Right kidney (tissue), 1 donor: ENCODE measurements around the gene RNF4.

Experiments used
- DNase-seq: peaks from one replicate; pipeline ENCODE4 v3.0.0-alpha.2; 2016

Gene RNF4

DNA sequence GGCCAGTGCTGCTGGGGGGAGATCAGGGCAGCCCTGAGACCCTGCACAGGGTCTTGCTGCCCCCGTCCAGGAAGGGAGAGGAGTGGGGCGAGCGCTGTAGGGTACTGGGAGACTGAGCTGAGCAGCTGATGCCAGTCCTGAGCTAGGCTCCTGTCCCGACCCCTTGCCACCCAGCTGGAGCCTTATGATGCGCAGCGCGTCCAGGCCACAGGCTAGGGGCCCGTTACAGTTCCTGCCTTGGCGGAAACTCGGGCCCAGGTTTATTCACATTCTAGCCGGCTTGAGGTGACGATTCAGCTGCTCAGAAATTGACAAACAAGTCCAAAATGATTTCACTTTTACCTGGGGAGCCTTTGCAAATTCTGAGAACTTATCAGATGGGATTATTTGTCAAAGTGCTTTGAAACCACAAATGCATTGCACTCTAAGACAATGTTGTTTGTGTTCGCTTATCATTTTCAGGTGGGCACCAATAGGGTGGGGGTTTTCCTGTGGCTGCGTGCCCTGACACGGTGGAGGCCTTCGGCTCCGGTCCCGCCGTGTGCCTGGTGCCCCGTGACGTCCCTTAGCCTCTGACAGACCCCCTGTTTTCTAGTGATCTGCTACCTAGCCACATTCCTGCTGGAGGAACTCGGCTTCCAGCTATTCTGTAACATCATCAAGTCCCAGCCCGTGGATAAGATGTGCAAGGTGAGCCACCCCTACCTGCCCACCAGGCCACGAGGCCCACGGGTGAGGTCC lies 31.3 kb upstream of the RNF4 start:
- no peak for DNase-seq

DNA sequence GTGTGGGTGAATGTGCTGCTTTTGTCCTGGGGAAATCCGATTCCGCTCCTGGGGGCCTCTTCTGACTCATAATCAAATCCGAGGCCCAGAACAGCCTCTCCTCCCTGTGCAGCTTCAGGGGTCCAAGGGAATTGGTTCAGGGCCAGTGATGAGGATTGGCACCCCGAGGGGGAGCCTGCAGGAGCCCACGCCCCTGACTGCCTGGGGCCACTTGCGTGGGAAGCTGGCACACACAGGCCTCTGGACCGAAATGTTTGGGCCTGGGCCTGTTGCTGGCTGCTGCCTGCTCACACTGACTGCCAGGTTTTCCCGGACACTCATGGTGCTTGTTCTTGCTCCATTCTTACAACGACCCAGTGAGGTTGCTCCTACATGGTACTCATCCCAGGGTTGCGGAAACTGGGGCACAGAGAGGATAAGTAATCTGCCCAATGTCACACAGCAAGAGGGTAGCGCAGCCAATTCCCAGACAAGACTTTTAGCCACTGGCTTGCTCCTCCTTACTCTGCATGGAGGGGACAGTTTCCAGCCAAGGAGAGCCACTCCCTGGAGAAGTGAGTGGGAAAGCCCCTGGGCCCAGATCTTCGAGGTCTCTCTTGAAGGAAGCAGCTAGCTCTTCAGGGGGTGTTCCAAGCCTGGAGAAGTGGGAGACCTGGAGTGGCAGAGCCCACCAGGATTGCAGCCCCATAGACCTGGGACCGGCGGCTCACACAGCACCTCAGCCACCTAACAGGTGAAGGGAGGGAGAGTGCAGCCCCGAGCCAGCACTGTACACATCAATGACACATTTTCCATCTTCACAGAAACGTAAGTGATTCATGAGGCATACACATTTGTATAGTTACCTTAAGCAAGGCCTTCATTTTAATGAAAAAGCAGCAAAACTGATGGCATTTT lies 29.8 kb upstream of the RNF4 start:
- no peak for DNase-seq

DNA sequence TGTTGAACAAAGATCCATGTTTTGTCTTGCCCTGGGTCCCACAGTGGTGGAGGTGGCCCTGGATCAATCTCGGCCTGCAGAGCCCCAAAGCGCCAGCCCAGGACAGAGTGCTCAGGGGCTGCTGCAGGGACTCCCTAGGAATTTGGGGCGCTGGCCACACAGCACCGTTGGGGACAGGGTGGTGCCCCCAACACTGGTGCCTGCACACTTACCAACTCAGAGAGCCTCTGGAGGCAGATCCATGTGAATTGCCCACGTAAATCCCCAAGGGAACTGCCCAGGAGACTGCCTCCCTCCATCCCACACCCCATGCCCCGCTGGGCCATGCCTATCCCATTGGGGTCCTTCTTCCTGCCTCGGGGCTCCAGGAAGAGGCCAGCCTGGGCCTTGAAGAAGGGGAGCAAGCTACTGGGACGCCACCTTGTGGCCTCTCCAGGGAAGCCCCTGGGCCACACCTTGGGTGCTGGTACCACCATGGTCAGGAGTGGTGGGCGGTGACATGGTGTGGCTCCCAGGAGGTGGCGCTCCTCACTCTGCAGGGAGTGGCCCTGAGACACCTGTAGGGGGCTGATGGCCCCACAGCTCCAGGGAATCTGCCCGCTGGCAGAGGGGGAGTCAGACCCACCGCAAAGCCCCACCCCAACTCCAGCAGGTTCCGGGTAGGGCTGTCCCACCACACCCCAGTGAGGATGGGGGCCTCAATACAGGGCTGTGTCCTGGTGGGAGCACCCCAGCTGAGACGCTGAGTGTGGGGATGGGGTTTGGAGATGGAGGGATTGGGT lies 27.3 kb upstream of the RNF4 start:
- DNase-seq: no peak

DNA sequence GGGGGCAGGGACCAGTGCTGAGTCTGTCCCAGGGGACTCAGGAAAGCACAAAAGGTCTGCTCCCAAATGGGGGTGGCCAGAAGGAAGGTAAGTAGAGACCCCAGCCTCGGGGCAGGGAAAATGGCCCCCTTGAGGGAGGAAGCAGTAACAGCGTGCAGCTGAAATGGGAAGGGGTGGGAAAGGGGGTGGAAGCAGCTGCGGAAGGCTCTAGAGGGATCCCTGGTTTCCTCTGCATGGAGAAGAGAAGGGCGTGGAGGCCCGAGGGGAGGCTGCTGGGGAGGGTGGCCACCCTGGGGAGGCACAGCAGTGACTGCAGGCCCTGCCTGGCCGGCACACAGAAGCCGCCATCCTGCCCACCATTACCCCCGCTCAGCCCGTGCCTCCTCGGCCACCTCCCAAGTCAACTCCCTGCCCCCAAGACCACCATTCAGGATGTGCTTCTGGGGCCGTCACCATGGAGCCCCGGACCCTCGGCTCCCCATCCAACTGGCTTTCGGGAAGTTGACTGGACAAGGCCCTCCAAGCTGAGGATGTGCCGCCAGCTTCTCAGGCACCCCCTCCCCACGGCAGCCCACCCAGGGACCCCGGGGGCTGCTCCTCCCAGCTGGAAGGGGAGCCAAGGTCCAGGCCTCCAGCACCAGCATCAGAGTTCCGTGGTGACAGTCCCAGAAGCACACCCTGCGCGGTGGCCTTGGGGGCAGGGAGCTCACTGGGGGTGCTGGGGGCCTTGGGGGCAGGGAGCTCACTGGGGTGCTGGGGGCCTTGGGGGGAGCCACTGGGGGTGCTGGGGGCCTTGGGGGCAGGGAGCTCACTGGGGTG lies 26.5 kb upstream of the RNF4 start:
- DNase-seq: no peak

GRCh38 chr4:2443061-2443730 lies 25.7 kb upstream of the RNF4 start:
- no peak for DNase-seq

GRCh38 chr4:2443956-2444740 lies 24.8 kb upstream of the RNF4 start:
- no peak for DNase-seq

DNA sequence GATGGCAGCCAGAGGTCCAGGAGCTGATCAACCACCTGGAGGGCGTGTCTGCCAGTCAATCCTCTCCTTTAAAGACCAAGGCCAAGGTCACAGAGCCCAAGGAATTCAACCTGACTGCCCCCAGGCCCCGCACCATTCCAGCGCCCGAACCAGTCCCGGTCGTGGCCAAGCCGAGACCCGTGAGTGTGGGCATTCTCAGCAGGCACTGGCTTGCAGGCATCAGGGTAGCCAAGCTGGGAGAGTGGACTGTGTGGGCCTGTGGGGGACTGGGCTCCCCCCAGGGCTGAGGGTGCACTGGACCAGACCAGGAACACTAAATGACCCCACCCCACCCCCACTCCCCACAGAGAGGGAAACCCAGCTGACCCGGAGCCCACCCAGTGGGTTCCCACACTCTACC lies 23.8 kb upstream of the RNF4 start:
- DNase-seq: no peak

DNA sequence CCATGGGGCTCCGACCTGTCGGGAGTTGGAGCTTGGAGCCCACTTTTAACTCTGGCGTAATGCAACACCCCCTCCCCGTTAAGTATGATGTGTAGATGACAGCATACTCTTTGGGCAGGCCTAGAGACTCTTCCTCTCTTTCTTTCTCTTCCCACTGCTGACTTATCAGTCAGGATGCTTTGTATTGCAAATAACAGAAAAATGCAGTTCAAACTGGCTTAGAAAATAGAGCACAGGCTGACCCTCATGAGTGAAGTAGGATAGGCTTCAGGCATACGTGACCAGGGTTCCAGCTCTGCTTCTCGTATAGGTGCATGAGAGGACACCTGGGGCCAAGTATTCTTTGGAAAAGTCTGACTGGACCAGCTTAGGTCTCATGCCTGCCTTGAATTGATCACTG lies 23.3 kb upstream of the RNF4 start:
- DNase-seq: no peak

DNA sequence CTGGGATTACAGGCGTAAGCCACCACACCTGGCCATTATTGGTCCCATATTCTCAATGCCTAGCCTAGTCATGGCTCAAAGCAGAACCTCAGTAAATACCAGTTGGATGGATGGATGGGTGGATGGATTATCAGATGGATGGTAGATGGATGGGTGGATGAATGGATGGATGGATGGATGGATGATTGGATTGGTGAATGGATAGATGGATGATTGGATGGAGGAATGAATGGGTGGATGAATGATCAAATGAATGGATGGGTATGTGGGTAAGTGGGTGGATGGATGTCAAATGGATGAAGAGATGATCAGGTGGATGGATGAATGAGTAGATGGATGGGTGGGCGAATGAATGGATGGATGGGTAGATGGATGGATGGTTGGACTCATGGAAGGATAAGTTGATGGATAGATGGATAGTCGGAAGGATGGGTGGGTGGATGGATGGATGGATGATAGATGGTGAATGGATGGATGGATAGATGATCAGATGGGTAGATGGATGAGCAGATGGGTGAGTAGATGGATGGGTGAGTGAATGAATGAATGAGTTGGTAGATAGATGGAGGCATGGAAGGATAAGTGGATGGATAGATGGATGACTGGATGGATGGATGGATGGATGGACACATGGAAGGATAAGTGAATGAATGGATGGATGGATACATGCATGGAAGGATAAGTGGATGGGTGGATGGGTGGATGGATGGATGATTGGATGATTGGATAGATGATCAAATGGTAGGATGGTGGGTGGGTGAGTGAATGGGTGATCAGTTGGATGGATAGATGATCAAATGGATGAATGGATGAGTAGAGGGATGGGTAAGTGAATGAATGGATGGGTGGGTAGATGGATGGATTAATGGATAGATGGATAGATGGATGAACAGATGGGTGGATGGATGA lies 22.0 kb upstream of the RNF4 start:
- no peak for DNase-seq

DNA sequence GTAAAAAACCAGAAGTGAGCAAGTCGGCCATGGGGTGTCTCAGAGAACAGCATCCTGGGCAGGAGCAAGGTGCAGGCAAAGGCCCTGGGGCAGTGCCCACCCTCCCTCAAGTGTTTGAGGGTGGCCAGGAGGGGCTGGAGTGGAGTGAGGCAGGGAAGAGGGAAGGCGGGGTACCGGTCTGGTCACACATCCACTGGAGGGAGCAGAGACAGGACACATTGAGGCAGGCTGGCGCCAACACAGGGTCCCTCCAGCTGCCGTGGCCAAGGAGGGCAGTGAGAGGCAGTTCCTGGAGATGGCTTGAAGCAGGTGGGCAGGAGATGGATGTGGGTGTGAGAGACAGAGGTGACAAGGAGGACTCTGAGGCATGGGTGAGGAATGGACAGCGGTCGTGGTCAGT lies 20.3 kb upstream of the RNF4 start:
- DNase-seq: no peak

GRCh38 chr4:2449051-2449450 lies 19.9 kb upstream of the RNF4 start:
- DNase-seq: no peak

DNA sequence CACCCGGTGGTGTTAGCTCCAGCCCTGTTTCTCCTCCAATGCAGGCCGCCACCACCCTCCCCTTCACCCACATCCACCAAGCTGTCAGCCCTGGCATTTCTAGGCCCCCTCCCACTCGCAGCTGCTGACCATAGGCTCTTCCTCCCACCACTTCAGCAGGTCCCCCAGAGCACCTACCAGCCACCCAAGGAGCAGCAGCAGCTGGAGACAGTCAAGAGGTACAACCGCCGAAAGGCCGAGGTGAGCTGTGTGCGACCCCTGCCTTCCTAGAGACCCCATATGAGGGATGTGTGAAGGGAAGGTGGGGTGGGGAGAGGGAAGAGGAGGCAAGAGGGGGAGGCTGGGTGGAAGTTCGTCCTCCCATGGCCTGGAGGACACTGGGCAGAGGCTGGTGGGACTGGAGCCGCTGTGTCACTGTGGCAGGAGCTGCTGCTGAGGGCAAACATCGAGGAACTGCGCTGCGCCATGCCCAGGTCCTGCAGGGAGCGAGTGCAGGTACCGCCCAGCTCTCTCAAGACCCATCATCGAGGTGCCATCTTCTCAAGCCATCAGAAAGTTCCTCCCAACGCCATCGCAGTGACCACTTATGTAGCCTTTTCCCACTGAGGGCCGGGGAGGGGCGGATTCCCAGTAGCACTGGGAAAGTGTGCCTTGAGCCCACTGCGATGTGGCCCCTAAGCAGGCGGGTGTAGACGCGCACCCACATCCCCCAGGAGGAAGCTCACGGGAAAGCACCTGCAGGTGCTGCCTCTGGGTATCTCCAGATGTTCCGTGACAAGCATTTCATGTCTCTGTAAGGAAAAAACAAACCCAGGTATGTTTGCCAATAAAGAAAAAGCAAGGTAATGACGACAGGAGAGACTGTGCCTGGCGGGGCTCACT lies 19.2 kb upstream of the RNF4 start:
- DNase-seq: no peak

DNA sequence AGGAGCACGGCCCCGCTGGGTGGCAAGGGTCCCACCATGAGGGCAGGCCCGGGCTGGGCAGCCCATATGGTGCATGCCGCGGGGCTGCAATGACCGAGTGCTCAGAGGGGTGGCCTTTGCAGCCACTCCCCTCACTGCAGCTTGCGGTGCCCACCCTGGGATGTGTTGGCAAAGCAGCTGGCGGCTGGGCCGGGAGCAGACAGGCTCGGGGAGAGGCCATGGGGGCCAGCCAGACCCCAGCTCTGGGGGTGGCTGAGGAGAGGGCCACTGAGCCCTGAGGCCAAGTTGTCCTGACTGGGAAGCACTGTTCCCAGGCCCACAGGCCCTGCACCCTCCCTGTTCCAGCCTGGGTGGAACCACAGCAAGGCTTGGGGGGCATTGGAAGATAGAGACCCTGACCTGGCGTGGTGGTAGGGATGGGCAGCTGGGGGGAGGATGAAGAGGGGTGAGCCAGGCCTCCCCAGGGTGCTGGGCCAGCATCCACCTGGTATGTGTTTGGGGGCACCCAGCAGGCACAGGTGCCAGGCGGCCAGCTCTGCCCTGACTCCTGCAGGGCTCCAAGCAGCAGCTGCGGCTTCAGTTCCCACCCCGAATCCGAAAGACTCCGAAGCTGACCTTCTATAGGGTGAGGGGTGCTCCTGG lies 18.4 kb upstream of the RNF4 start:
- DNase-seq: no peak

- DNase-seq: no peak
These were observed 17.8 kb upstream of the RNF4 start for GRCh38 chr4:2451036-2451520.

GRCh38 chr4:2451821-2452785 lies 16.8 kb upstream of the RNF4 start:
- DNase-seq: no peak

DNA sequence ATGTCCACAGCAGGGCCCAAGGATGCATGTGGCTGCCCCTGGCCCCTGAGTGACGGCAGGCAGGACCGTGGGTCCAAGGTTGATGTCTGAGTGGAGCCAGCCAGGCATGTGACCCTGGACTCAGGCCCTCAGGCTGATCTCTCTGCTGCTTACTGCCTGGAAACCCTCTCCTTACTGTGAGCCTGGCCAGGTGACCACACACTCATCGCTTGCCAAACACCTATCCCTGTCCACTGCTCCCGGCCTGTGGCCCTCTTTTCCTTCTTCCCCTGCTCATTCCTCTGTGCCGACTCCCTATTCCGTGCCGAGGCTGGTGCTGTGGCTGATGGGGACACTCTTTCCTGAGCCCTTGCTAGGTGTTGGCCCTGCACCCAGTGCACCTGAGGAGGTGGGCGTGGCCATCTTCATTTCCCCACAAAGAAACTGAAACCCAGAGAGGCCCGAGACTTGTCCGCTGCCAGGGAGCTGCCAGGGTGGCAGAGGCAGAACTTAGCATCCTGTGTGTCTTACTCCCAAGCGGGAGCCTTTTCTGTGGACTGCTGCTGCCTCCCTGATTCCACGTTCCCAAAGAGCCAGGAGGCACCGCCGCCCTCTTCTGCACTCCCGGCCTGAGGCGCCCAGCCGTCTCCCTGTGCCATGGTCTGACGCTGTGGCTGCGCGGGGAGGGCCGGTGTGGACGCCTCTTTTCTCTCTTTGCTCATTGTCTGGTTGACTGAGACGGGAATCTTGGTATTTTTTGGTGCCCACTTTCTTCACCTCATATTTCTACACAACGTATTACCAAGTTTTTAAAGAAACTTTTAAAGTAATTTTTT lies 11.2 kb upstream of the RNF4 start:
- DNase-seq: no peak
